ENCODE measurements around the gene MYH6. TPM values are rescaled to one million over a fixed set of nuclear protein-coding genes. Genes with fewer than 3 reads are reported as not detected.
"Not testable (repeated sequence)": the region's sequence is repeated elsewhere in the genome, so short reads cannot be mapped to it uniquely, and the experiment has no call there.

The MYH6 gene
- total RNA-seq, 1 experiment from 2014 or later: not detected

GRCh38 chr14:23387916-23388882, 19.9 kb downstream of the MYH6 start:
- Histone ChIP-seq H2AFZ (ENCODE audit: low read length) (no peak overlapping the region), H3K9me3 (ENCODE audit: low read length) (no peaks in the 10 kb centered on the region), H3K27ac (ENCODE audit: low read length) (no peak overlapping the region), H3K9me2 (replicated peaks; ENCODE audit: insufficient read depth, low read length) (no peaks in the 10 kb centered on the region), H3K4me1 (ENCODE audit: low read length) (no peaks in the 10 kb centered on the region), H3K36me3 (ENCODE audit: insufficient read depth, low read length) (no peaks in the 10 kb centered on the region), H3K4me3 (ENCODE audit: low read length) (no peak overlapping the region), H3K79me2 (ENCODE audit: low read length) (no peaks in the 10 kb centered on the region), H4K20me1 (ENCODE audit: insufficient read depth, low read depth, low read length) (no peaks in the 10 kb centered on the region), H3K4me2 (ENCODE audit: low read depth, low read length, poor library complexity, severe bottlenecking) (no peak overlapping the region), H3K27me3 (ENCODE audit: low read length) (no peaks in the 10 kb centered on the region), H3K9ac (ENCODE audit: low read length) (no peak overlapping the region)
- no peak for DNase-seq

GRCh38 chr14:23386999-23387398, 21.1 kb downstream of the MYH6 start:
- no peak for DNase-seq
- no peaks in the 10 kb centered on the region for H3K27me3 ChIP-seq (ENCODE audit: low read length)
- H4K20me1 ChIP-seq (ENCODE audit: insufficient read depth, low read depth, low read length): no peaks in the 10 kb centered on the region
- H3K4me2 ChIP-seq (ENCODE audit: low read depth, low read length, poor library complexity, severe bottlenecking): no peak overlapping the region
- no peak overlapping the region for H3K4me3 ChIP-seq (ENCODE audit: low read length)
- no peaks in the 10 kb centered on the region for H3K79me2 ChIP-seq (ENCODE audit: low read length)
- no peak overlapping the region for H2AFZ ChIP-seq (ENCODE audit: low read length)
- H3K9me2 ChIP-seq (replicated peaks; ENCODE audit: insufficient read depth, low read length): no peaks in the 10 kb centered on the region
- no peaks in the 10 kb centered on the region for H3K9me3 ChIP-seq (ENCODE audit: low read length)
- H3K36me3 ChIP-seq (ENCODE audit: insufficient read depth, low read length): no peaks in the 10 kb centered on the region
- no peak overlapping the region for H3K9ac ChIP-seq (ENCODE audit: low read length)
- no peak overlapping the region for H3K27ac ChIP-seq (ENCODE audit: low read length)
- no peaks in the 10 kb centered on the region for H3K4me1 ChIP-seq (ENCODE audit: low read length)

GRCh38 chr14:23386266-23386657, 21.8 kb downstream of the MYH6 start:
- not testable (repeated sequence) for DNase-seq; H3K27me3 ChIP-seq (ENCODE audit: low read length); H3K9ac ChIP-seq (ENCODE audit: low read length); H3K4me3 ChIP-seq (ENCODE audit: low read length); H3K36me3 ChIP-seq (ENCODE audit: insufficient read depth, low read length); H3K79me2 ChIP-seq (ENCODE audit: low read length); H3K9me3 ChIP-seq (ENCODE audit: low read length); H4K20me1 ChIP-seq (ENCODE audit: insufficient read depth, low read depth, low read length); H3K27ac ChIP-seq (ENCODE audit: low read length); H3K4me2 ChIP-seq (ENCODE audit: low read depth, low read length, poor library complexity, severe bottlenecking); H3K4me1 ChIP-seq (ENCODE audit: low read length); H2AFZ ChIP-seq (ENCODE audit: low read length); H3K9me2 ChIP-seq (replicated peaks; ENCODE audit: insufficient read depth, low read length)

- Histone ChIP-seq H3K27ac (ENCODE audit: low read length) (no peak overlapping the region), H3K4me2 (ENCODE audit: low read depth, low read length, poor library complexity, severe bottlenecking) (no peak overlapping the region), H2AFZ (ENCODE audit: low read length) (no peak overlapping the region), H3K36me3 (ENCODE audit: insufficient read depth, low read length) (no peaks in the 10 kb centered on the region), H3K9me2 (replicated peaks; ENCODE audit: insufficient read depth, low read length) (no peaks in the 10 kb centered on the region), H3K27me3 (ENCODE audit: low read length) (no peaks in the 10 kb centered on the region), H3K9ac (ENCODE audit: low read length) (no peak overlapping the region), H3K79me2 (ENCODE audit: low read length) (no peaks in the 10 kb centered on the region), H3K9me3 (ENCODE audit: low read length) (no peaks in the 10 kb centered on the region), H3K4me1 (ENCODE audit: low read length) (no peaks in the 10 kb centered on the region), H3K4me3 (ENCODE audit: low read length) (no peak overlapping the region), H4K20me1 (ENCODE audit: insufficient read depth, low read depth, low read length) (no peaks in the 10 kb centered on the region; the same call in 1 of the 2 replicates)
- no peak for DNase-seq
Observed at GRCh38 chr14:23385642-23386265, 22.3 kb downstream of the MYH6 start.

- Histone ChIP-seq H3K27me3 (ENCODE audit: low read length) (no peaks in the 10 kb centered on the region), H4K20me1 (ENCODE audit: insufficient read depth, low read depth, low read length) (no peaks in the 10 kb centered on the region; the same call in 1 of the 2 replicates), H3K79me2 (ENCODE audit: low read length) (no peaks in the 10 kb centered on the region), H2AFZ (ENCODE audit: low read length) (no peak overlapping the region), H3K4me2 (ENCODE audit: low read depth, low read length, poor library complexity, severe bottlenecking) (no peak overlapping the region), H3K9me2 (replicated peaks; ENCODE audit: insufficient read depth, low read length) (no peaks in the 10 kb centered on the region), H3K9ac (ENCODE audit: low read length) (no peak overlapping the region), H3K36me3 (ENCODE audit: insufficient read depth, low read length) (no peaks in the 10 kb centered on the region), H3K4me3 (ENCODE audit: low read length) (no peak overlapping the region), H3K27ac (ENCODE audit: low read length) (no peak overlapping the region), H3K9me3 (ENCODE audit: low read length) (no peaks in the 10 kb centered on the region), H3K4me1 (ENCODE audit: low read length) (no peaks in the 10 kb centered on the region)
- no peak for DNase-seq
Observed at GRCh38 chr14:23385244-23385641, 22.8 kb downstream of the MYH6 start.

GRCh38 chr14:23384364-23385080, 23.6 kb downstream of the MYH6 start:
- Histone ChIP-seq H3K4me2 (ENCODE audit: low read depth, low read length, poor library complexity, severe bottlenecking) (no peak overlapping the region), H3K4me3 (ENCODE audit: low read length) (no peak overlapping the region), H2AFZ (ENCODE audit: low read length) (no peak overlapping the region), H4K20me1 (ENCODE audit: insufficient read depth, low read depth, low read length) (no peaks in the 10 kb centered on the region; the same call in 1 of the 2 replicates), H3K4me1 (ENCODE audit: low read length) (no peaks in the 10 kb centered on the region), H3K36me3 (ENCODE audit: insufficient read depth, low read length) (no peaks in the 10 kb centered on the region), H3K79me2 (ENCODE audit: low read length) (no peaks in the 10 kb centered on the region), H3K27ac (ENCODE audit: low read length) (no peak overlapping the region), H3K27me3 (ENCODE audit: low read length) (no peaks in the 10 kb centered on the region), H3K9me2 (replicated peaks; ENCODE audit: insufficient read depth, low read length) (no peaks in the 10 kb centered on the region), H3K9me3 (ENCODE audit: low read length) (no peaks in the 10 kb centered on the region), H3K9ac (ENCODE audit: low read length) (no peak overlapping the region)
- no peak for DNase-seq

- Histone ChIP-seq H3K4me1 (ENCODE audit: low read length) (no peaks in the 10 kb centered on the region), H3K4me3 (ENCODE audit: low read length) (no peak overlapping the region), H3K36me3 (ENCODE audit: insufficient read depth, low read length) (no peaks in the 10 kb centered on the region), H3K9me3 (ENCODE audit: low read length) (no peaks in the 10 kb centered on the region), H3K79me2 (ENCODE audit: low read length) (no peaks in the 10 kb centered on the region), H2AFZ (ENCODE audit: low read length) (no peak overlapping the region), H3K9me2 (replicated peaks; ENCODE audit: insufficient read depth, low read length) (no peaks in the 10 kb centered on the region), H4K20me1 (ENCODE audit: insufficient read depth, low read depth, low read length) (no peaks in the 10 kb centered on the region; the same call in 1 of the 2 replicates), H3K4me2 (ENCODE audit: low read depth, low read length, poor library complexity, severe bottlenecking) (no peak overlapping the region), H3K27ac (ENCODE audit: low read length) (no peak overlapping the region), H3K27me3 (ENCODE audit: low read length) (no peaks in the 10 kb centered on the region), H3K9ac (ENCODE audit: low read length) (no peak overlapping the region)
- no peak for DNase-seq
Observed at GRCh38 chr14:23382731-23383440, 25.2 kb downstream of the MYH6 start.

All from Karpas-422 (cell line).